ENCODE measurements around the gene MRPL11. TPM values are rescaled to one million over a fixed set of nuclear protein-coding genes. Genes with fewer than 3 reads are reported as not detected.

The MRPL11 gene
- total and polyA plus RNA-seq, 2 of the 13 experiments (the other 11 are each of a cell fraction or from before 2014, with no cell fraction given) = 72.9 to 176 TPM

DNA sequence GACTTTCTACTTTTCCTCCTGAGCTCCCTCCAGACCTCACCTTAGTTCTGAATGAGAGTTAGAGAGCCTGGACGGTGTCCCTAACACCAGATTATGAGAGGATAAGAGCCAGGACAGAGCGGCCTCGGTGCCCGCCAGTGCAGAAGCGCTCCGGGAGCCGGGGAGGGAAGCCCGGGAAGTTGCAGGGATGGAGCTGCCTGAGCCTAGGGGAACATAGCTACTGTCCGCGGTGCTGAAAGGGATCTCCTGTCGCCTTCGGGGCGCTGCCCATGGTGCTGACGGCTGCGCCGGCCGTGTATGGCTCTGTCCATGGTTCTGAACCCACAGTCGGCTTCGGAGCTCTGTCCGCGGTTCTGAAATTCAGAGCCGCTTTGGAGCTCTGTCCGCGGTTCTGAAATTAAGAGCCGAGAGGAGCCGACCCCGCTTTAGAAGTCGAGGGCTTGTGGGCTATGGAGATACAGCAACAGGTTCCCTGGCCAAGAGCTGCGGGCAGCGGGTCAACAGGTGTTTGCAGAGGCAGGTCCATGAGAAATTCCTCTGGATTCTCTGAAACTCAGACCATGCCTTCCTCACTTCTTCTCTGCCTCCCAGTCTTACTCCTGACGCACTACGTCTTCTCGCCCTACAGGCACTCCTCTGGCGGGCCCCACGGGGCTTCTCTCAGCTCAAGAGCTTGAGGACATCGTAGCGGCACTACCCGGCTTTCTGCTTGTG is 17.0 kb downstream of the MRPL11 start (continued):
- TF ChIP-seq PRDM4 (CRISPR knock-in tag; IDR thresholded peaks at IDR 0.05; ENCODE audit: borderline replicate concordance) = peak; percentile 100
- TF ChIP-seq MTA1 (CRISPR knock-in tag; IDR thresholded peaks at IDR 0.05; ENCODE audit: borderline replicate concordance) = peak; percentile 100
- TF ChIP-seq MTERF4 (CRISPR knock-in tag; IDR thresholded peaks at IDR 0.05) = peak; percentile 100
- TF ChIP-seq HOXA3 (CRISPR knock-in tag; IDR thresholded peaks at IDR 0.05) = peak; percentile 100
- peak; percentile 83 for TF ChIP-seq MNT (IDR thresholded peaks at IDR 0.05)
- TF ChIP-seq ZNF20 (CRISPR knock-in tag; IDR thresholded peaks at IDR 0.05) = peak; percentile 100
- TF ChIP-seq ZBTB20 (CRISPR knock-in tag; IDR thresholded peaks at IDR 0.05; ENCODE audit: borderline replicate concordance, low read depth) = peak; percentile 100
- TF ChIP-seq CERS6 (CRISPR knock-in tag; IDR thresholded peaks at IDR 0.05) = peak; percentile 100
- TF ChIP-seq ZNF615 (CRISPR knock-in tag; IDR thresholded peaks at IDR 0.05; ENCODE audit: borderline replicate concordance) = peak; percentile 100
- TF ChIP-seq GRHL1 (CRISPR knock-in tag; conservative IDR thresholded peaks at IDR 0.05) = peak; percentile 100
- TF ChIP-seq KLF9 (CRISPR knock-in tag; IDR thresholded peaks at IDR 0.05; ENCODE audit: low read depth) = peak; percentile 100
- peak; percentile 100 for TF ChIP-seq KDM1A (CRISPR knock-in tag; IDR thresholded peaks at IDR 0.05)
- TF ChIP-seq, protein P1, sequence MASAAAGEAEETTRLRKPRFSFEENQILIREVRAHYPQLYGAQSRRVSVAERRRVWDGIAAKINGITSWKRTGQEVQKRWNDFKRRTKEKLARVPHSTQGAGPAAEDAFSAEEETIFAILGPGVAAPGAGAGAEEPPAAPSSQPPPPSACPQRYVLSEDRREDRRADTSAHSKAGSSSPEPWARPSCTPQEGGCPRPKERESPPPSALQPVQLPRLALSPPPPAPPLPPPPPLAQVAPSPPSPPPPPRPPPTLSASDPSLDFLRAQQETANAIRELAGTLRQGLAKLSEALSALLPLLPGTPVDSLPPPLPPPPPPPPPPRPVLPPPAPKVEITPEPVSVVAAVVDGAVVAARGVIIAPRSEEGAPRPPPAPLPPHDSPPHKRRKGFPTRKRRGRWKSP (CRISPR knock-in tag; IDR thresholded peaks at IDR 0.05) = peak; percentile 100
- TF ChIP-seq POLR2G (IDR thresholded peaks at IDR 0.05; ENCODE audit: low read depth, low read length) = no peak
- TF ChIP-seq, protein P2, sequence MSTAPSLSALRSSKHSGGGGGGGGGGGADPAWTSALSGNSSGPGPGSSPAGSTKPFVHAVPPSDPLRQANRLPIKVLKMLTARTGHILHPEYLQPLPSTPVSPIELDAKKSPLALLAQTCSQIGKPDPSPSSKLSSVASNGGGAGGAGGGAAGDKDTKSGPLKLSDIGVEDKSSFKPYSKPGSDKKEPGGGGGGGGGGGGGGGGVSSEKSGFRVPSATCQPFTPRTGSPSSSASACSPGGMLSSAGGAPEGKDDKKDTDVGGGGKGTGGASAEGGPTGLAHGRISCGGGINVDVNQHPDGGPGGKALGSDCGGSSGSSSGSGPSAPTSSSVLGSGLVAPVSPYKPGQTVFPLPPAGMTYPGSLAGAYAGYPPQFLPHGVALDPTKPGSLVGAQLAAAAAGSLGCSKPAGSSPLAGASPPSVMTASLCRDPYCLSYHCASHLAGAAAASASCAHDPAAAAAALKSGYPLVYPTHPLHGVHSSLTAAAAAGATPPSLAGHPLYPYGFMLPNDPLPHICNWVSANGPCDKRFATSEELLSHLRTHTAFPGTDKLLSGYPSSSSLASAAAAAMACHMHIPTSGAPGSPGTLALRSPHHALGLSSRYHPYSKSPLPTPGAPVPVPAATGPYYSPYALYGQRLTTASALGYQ (CRISPR knock-in tag; IDR thresholded peaks at IDR 0.05) = peak; percentile 100

Data from HepG2 (cell line).